Left renal pelvis (tissue), 4 donors: ENCODE measurements around the gene TMA7. TPM values are rescaled to one million over a fixed set of nuclear protein-coding genes. Genes with fewer than 3 reads are reported as not detected.
A peak's percentile ranks its signal among the peaks of the same experiment; 100 is the strongest.
"Not testable (repeated sequence)": the region's sequence is repeated elsewhere in the genome, so short reads cannot be mapped to it uniquely, and the experiment has no call there.

Experiments used
- DNase-seq, 4 donors: peaks; one replicate each; pipeline ENCODE4 v3.0.0-alpha.2; 2013; ENCODE audit warnings: low read depth in 4 of 4, low spot score in 3 of 4
- polyA plus RNA-seq, 4 donors: library from polyadenylated mRNA; unstranded; fragments of 120-200 nt; gene quantifications; one replicate each; pipeline ENCODE4 v1.2.1, GENCODE V29; 2013; ENCODE audit not compliant: insufficient read length in 4 of 4

The TMA7 gene
- polyA plus RNA-seq, 4 donors: 228 to 350 (median 273) TPM

DNA sequence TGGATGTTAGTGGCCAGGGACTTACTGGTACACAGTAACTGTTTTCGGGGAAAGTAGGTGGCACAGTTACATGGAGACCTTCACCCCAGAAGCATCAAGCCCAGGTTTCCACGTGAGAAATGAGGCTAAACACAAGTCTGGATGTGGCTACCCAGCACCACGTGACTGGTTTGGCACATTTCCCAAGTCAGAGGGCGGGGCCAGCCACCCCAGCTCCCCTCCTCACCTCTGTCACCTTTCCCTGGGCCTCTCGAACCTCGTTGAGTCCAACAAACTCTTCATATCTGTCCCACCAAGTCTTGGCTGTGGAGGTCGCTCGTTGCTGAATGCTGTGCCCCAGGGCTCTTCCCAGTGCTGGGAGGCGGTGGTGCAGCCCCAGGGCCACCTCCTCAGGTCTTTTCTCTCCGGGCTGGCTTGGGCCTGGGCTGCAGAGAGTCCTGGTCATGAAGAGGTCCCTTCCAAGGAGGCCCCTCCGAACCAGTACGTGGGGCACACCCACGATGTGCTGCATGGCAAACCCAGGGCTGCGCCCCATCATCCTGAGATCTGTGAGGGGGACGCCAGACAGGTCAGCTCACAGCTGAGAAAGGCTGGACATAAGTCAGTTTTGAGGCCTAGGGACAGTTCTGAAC lies 5.3 kb upstream of the TMA7 start:
- no peak for DNase-seq

DNA sequence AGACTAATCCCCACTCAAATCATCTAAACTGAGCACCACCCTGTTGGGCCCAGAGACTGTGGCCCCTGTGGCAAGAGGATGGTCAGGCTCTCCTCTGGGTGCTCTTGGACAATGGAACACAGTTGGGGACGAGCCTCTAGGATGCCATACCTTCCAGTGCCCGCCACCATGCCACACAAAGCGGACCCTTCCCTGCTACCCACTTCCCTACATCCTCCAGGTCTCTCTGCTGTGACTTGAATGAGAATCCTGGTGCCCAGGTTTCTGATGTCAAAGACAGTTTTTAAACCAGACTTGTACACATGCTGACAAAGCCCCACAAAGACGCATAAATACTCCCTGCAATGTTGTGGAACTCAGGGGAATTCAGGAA lies 4.8 kb upstream of the TMA7 start:
- no peak for DNase-seq

DNA sequence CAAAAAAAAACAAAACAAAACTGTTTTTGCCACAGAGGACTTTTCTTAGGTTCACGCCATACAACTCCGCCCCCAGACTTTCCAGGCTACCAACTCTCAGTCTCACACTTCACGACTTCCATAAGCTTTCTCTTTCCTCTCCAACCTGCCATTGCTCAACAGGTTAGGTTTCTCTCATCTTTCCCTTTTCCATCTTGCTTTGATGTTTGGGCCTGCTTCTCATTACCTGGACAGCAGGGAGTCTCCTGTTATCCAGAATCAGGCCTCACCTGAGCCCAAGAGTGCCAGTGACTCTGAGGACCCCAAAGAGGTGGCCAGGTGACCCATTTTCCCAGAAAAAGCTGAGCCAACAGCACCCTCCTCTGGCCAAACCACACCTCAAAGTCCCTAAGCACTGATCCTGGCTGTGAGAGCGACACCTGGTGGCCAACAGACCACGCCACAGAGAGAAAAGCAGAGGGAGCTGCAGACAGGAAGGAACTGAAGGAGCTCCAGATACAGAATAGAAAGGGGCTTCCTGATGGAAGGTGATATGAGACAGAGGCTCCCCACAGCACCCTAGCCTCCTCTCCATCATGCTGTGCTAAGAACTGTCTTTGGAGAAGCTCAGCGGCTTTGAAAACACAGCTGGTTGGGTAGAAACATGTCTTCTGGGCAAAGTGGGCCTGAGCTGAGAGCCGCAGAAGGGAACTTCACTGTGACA lies 4.1 kb upstream of the TMA7 start:
- DNase-seq: peak in 3 of 4 donors; percentile 76 to 82 (median 77)

DNA sequence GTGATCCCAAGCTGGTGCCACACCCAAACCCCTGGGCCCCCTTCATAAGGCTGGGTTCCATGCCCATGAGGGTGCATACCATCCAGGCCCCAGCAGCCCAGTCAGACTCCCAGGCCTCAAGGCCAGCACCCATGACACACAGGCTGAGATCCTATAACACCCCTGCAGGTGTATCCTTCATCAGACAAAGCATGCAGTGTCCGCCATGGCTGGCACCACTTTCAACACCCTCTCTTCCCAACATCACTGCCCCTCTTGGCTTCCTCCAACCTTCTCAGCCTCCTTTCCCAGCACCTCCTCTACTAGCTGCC lies 3.6 kb upstream of the TMA7 start:
- no peak for DNase-seq

DNA sequence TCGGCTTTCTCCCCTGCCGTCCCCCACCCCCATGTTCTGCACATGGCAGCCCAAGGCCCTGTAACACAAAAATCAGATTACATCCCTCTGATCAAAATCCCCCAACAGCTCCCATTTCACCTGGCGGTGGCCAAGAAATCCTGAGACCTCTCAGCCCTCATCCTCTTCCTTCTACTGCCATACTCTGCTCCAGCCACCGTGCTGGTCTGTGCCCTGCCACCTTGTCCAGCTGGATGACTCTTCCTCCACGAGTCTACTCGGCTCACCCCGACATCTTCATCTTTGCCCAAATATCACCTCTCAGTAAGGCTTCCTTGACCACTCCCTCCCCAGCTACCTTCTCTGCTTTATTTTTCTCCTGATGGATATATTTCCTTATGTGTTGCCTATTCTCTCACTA lies 3.2 kb upstream of the TMA7 start:
- no peak for DNase-seq

DNA sequence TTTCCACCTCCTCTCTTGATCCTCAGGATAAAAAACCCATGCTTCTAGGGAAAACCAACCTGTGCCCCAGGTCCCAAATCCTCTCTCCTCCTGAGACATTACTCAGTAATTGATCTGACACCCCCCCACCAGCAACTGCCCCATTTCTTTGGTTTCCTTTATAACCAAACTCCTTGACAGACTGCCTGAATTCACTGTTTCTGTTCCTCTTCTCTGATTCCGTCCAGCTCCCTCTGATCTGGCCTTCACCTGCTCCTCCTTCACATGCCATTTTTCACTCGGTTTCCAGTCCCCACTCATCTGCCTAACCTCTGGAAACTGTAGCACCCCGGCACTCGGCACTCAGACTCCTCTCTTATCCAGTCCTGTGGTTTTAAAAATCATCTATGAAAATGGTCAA lies 2.2 kb upstream of the TMA7 start:
- DNase-seq: no peak

DNA sequence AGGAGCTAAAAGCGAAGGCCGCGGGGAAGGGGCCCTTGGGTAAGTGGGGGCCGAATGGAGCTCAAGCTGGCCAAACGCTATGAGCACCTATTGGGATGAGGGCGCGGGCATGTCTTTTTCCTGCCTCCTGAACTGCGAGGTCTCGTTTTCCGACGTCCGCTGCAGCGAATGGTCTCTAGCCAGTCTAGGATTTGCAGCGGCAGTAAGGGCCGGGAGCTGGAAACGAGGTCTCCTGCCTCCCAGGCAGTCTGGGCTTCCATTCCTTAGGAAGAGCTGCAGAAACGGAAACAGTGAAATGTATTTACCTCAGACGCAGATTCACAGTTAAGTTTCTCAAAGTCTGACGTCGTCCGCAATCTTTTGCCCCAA lies 517 bp downstream of the TMA7 start:
- DNase-seq: no peak

DNA sequence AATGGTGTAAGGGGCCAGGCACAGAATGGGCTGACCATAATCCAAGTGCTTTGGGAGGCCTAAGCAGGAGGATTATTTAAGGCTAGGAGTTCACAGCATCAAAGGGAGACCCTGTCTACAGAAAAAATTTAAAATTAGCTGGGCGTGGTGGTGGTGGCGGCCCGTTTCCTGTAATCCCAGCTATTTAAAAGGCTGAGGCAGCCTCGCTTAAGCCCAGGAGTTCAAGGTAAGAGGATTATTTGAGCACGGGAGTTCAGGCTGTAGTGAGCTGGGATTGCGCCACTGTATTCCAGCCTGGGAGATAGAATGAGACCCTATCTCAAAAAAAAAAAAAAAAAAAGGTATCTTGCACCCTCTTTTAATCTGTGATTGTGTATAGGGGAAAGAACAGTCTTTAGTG lies 1.9 kb downstream of the TMA7 start:
- no peak for DNase-seq

DNA sequence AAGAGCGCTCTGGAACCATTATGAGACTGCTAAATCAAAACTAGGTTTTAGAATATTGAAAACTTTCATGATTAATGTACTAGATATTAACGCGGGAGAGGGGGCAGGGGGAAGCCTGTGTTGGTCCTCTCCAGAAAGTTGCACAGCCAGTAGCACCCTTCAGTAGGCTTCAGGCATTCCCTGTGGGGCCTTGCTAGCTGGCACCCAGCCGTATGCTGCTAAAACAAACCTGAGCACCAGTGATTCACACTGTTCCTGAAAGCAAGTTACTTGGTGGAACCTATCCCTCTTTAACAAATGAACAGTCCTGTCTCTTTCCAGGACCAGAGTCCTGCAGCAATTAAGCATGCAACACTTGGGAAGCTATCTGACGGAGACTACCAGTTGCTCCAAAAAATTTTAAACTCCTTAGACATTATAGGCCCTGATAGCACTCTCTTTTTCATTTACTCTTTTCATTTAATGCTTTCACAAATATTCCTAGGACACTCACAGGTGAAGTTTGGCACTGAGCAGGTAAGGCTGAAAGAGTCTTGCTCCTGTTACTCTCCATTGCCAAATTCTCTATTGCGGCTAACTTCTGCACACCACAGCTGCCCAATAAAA lies 5.3 kb downstream of the TMA7 start:
- DNase-seq: no peak

DNA sequence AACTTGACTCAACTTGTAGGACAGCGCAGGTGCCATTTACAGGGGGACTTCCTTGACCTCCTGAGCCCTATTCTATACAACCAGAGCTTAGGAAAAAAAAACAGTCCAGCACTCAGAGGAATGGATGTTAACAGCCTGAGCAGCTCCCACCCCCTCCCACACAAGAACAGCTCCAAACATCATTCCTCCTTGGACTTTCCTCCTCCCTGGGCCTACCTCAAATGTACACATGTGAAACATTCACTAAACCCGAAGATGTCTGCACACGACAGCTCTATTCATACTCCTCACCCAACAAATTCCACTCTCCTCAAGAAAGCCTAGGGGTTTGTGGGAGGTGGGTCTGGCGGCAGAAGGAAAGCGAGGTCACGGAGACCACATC lies 6.0 kb downstream of the TMA7 start:
- no peak for DNase-seq

DNA sequence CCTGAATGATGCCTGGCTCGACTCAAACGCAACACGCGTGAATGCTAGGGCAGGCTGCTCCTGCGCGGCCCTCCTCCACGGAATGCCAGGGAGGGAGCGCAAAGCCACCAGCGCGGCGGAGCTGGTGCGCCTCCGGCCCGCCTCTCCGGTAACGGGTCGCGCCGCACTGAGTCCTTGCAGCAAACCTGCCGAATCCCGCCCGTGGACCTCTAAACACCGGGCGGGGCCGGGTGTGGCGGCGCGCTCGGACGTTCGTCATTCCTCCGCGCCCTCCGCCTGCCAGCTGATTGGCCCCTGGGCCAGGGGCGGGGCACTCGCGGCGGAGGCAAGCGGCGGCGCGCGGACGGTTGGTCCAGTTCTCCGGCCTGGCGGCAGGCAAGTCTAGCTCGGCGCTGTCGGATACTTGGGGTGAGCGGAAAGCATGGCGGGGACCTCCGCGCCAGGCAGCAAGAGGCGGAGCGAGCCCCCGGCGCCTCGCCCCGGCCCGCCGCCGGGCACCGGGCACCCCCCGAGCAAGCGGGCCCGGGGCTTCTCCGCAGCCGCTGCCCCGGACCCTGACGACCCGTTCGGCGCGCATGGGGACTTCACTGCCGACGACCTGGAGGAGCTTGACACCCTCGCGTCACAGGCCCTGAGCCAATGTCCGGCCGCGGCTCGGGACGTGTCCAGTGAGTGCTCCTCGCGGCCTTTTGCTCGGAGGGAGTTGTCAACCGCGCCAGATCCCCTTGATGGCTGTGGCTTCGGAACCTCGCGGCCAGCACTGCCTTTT lies 6.6 kb downstream of the TMA7 start, which contains the start of gene ATRIP:
TSS of gene ATRIP (plus strand) at position 313 of the 769 bp plus-strand sequence. CDS start at position 422, 109 bp downstream.
- DNase-seq: peak in 1 of 4 donors; percentile 69

DNA sequence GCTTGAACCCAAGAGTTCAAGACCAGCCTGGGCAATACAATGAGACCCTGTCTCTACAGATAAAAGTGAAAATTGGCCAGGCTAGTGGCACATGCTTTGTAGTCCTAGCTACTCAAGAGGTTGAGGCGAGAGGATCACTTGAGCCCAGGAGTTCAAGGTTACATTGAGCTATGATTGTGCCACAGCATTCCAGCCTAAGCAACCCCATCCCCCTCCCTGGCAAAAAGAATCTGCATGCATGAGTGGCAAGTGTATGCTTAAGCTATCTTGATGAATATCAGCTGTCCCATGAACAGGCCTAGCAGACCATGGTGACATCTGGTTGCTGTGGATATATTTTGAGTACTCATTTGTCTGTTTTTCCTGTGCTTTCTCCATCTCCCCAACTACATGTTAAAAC lies 11.2 kb downstream of the TMA7 start:
- DNase-seq: no peak

DNA sequence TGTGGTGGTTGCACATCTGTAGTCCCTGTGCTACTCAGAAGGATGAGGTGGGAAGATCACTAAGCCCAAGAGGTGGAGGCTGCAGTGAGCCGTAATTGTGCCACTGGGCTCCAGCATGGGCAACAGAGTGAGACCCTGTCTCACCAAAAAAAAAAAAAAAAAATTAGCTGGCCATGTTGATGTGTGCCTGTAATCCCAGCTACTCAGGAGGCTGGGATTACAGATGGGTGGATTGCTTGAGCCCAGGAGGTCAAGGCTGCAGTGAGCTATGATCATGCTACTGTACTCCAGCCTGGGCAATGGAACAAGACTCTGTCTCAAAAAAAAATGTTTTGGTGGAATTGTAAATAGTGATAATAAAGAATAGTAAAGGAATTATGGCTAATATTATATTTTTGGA lies 16.4 kb downstream of the TMA7 start:
- no peak for DNase-seq

DNA sequence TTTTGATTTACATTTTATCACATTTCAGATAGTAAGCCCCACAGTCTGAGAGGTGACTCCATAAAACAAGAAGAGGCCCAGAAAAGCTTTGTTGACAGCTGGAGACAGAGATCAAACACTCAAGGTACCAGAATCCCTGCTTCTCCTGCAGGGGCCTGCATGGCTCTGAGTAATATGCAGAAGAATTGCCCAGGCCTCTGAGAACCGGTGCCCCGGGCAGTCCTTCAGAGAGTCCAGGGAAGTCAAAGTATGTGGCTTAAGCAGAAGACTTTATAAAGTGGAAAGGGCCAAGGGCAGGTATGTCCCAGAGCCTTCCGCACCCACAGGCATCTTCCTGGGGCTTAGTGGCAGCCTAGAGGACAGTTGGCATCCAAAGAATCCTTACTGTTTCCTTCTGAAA lies 19.3 kb downstream of the TMA7 start:
- DNase-seq: no peak

DNA sequence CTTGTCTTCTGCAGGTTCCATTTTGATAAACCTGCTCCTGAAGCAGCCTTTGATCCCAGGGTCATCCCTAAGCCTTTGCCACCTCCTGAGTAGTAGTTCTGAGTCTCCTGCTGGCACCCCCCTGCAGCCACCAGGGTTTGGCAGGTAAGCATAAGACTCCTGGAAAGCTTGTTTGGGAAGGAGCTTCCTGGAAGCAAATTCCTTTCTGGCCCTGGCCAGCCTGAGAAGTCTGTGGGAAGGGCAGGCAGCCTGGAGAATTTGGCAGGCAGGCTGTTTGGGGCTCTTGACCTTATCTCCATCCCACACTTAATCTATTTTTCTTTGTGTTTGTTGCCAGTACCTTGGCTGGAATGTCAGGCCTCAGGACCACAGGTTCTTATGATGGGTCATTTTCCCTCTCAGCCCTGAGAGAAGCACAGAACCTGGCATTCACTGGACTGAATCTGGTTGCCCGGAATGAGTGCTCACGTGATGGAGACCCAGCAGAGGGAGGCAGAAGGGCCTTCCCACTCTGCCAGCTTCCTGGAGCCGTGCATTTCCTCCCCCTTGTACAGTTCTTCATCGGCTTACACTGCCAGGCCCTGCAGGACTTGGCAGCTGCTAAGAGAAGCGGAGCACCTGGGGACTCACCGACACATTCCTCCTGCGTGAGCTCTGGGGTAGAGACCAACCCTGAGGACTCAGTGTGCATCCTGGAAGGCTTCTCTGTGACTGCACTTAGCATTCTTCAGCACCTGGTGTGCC lies 19.9 kb downstream of the TMA7 start:
- no peak for DNase-seq

DNA sequence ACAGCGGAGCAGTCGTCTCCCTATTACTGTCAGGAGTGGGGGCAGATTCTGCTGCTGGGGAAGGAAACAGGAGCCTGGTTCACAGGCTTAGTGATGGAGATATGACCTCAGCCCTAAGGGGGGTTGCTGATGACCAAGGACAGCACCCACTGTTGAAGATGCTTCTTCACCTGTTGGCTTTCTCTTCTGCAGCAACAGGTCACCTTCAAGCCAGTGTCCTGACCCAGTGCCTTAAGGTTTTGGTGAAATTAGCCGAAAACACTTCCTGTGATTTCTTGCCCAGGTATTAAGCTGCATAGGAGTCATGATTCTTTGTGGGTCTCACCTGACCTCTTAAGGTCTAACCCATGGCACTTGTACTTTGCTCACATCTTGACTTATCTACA lies 20.5 kb downstream of the TMA7 start:
- no peak for DNase-seq

DNA sequence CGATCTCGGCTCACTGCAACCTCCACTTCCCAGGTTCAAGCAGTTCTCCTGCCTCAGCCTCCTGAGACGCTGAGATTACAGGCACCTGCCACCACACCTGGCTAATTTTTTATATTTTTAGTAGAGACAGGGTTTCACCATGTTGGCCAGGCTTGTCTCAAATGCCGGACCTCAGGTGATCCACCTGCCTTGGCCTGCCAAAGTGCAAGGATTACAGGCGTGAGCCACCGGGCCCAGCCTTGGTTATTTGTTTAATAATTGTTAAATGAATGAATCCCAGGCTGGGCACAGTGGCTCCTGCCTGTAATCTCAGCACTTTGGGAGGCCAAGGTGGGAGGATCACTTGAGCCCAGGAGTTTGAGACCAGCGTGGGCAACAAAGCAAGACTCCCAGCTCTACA lies 21.7 kb downstream of the TMA7 start:
- DNase-seq: not testable (repeated sequence)

DNA sequence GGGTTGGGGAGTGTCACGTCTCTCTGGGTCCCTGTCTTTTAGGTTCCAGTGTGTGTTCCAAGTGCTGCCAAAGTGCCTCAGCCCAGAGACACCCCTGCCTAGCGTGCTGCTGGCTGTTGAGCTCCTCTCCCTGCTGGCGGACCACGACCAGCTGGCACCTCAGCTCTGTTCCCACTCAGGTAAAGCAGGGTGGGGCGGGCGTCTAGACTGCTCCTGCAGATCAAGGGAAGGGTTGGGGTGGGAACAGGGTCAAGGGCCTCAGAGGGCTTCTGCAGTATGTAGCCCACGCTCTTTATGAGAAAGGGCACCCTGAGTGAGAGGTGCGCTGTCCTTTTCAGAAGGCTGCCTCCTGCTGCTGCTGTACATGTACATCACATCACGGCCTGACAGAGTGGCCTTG lies 23.6 kb downstream of the TMA7 start:
- no peak for DNase-seq

DNA sequence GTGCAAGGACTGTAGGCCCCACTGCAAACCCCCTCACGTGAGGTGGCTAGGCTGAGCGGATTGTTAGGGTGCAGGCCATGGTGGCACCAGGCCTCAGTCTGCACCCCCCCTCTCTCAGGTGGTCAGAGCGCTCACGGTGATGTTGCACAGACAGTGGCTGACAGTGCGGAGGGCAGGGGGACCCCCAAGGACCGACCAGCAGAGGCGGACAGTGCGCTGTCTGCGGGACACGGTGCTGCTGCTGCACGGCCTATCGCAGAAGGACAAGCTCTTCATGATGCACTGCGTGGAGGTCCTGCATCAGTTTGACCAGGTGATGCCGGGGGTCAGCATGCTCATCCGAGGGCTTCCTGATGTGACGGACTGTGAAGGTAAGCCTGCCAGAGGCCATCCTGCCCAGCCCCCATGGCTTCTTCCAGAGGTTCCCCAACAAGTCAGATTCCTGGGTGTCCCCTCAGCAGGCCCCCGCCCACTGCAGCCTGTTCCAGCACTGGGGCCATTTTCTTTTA lies 24.7 kb downstream of the TMA7 start:
- no peak for DNase-seq

DNA sequence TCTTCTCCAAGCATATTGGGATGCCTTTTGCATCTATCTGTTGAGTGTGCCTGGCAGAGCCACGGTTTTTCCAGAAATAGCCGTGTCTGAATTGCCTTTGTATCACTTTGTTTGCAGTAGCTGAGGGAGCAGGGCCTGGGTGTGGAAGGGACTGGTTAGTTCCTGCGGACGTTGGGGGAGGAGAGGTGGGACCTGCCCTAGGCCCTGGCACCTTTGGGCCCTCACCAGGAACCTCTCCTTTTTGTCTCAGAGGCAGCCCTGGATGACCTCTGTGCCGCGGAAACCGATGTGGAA lies 25.1 kb downstream of the TMA7 start:
- no peak for DNase-seq
